HG02678 (cell line): Measurements from ENCODE around the gene PROKR2.

ENCODE experiments used
- ATAC-seq: cut with Tn5 transposase; IDR thresholded peaks from one replicate; pipeline ENCODE4 v1.9.1; 2021; ENCODE audit warnings: mild to moderate bottlenecking, moderate library complexity; ENCODE audit not compliant: unreplicated experiment

PROKR2 gene

DNA sequence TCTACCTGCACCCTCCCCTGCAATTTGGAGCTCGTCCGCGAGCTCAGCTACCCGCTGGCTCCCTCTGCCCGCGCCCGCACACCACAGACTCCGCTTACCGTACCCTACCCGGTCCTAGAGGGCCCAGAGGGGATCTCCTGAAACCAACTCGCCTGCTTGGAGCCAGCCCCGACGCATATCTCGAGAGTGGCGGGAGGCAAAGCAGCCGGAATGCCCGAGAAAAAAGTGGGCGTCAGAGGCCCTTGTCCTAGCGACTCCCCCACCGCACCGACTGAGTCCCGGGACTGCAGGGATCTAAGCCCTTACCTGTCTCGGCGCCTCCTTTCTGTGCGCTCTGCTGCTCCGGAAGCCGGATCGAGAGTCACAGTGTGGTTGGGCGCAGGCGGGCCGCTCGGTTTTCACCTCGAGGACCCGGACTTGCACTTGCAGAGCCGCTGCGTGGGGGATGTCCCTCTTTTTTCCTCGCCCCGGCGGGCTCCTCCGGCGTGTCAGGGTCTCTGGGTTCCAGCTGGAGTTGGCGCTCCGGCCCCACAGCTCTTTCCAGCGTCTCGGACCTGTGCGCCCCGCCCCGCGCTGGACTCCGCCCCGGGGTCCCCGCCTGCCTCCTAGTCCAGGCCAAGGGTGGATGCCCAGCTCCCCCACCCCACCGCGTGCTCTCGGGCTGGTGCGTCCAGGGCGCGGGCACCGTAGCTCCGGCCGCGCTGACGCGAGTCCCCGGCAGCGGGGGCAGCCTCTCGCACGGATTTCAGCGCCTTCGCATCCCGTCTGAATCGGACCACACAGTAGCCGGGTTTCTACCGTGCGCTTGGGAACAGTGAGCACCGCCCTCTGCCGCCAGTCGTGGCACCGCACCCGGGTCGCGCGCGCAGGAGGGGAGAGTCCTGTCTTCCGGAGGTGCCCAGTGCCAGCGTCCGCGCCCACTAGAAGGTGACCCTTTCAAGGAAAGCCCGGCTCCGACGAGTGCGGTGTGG is at the start of gene PROKR2:
PROKR2 (minus strand) TSS at position 767 of the 971 bp plus-strand sequence. CDS start 2,585 bp downstream, outside the sequence.
- no peak for ATAC-seq

DNA sequence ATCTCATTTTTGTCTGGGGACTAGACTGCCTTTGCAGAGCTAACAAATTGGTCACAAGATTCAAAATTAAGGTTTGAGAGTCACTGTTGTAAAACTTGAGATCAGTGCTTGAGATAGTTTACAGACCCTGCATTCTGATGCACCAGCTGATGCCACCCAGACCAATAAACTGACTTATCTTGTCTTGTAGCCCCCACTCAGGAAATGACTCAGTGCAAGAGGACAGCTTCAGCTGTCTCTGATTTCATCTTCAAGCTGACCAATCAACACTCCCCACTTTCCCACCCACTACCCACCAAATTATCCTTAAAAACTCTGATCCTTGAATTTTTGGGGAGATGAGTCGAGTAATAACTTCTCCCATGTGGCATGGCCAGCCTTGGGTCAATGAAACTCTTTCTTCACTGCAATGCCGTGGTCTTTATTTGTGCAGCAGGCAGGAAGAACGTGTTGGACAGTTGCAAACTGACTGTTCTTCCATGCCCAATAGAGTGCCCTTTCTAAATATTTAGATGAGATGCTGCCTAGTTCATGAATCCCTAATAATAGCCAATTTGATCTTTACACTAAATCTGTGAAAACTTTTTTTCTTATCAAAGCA is 48.3 kb upstream of the PROKR2 start:
- no peak for ATAC-seq

DNA sequence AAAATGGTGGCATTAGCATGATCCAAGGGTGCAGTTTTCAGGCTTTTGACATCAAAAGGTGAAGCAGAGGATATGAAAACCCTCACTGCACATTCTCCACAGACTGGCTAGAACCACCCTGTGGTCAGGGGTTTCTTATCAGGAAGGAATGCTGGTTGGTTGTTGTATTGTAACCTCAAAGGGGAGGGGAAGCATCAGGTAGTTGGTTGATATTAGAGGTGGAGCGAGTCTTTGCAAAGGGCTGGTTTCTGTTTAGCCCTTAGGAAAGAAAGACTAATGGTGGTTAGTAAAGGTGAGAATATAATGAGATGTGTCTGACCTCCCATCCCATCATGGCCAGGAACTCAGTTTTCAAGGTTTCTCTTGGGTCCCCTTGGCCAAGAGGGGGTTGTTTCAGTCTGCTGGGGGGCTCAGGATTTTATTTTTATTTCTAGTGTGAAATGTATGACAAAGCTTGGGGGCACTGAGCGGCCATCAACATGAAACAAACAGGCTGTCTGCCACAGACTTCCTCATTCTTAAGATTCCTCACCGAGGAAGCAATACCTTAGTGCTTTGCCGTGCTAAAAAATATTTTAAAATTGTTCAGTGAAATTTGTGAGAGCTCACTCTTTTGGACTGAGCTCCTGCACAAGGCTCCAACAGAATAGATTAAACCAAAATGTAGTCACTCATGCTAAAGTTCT is 47.5 kb upstream of the PROKR2 start:
- ATAC-seq = no peak

DNA sequence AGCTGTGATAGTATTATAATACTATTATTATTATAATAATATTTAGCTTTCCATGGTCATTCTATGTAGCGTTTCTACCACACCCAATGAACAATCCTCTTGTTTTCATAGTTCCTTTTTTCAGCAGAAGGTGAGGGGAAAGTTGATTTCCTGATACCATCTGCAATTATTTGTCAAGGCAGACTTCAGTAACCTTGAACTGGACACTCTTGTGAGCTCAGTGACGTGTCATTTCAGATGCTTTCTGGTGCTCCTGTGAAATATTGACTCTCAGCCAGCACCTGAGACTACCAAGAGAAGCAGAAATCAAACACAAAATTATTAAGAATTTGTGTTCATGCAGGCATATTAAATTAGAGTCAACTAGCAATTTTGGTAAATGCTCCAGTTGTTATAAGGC is 46.0 kb upstream of the PROKR2 start:
- no peak for ATAC-seq

DNA sequence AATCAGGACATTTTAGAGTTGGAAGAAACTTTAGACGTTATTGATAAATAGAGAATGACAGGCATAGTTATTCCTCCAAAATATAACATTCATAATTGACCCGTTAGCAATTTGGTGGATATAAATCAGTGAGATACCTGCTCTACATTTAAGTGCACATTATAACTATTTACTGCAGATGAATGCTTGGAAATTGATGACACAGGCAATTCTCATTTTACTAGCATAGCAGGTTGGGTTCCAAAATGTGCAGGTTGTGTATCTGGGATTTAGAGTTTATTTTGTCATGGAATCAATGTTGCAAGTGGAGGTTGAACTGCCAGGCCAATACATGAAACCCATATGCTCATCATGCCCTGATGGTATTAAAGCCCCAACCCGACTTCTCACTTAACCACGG is 44.4 kb upstream of the PROKR2 start:
- no peak for ATAC-seq

DNA sequence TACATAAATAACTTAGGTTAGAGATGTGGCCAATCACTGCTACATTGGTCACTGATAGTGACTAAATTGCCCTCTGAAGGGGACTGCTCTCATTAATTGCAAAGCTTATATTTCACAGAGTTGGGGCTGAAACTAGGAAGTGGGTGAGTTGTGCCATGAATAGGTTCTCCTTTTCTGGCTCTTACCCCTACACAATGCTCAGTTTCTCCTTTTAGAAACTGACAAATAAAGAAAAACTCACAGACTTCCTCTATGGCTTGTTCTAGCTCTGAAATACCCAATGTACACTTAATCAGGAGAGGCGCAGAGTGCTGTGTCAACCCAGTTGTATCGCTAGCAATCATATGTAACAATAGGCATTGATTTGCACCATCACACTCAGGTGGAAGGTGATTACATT is 41.2 kb upstream of the PROKR2 start:
- ATAC-seq = no peak

DNA sequence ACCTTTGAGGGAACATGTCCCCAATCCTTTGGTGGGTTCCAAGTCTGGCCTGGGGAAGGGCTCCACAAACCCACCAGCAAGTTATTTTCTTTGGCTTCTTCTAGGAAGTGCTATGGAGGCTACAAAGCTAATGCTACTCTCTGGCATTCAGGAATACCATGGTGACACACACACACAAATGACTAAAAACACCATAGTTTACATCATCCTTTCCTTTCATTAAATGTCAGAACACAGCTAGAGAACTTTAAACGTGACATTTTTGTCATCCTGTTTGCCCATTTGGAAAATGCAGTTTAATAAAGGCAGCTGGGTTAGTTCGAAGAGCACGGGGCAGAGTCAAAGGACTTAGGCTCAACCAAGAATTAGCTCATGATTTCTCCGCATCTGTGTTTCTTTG is 40.2 kb upstream of the PROKR2 start:
- no peak for ATAC-seq

DNA sequence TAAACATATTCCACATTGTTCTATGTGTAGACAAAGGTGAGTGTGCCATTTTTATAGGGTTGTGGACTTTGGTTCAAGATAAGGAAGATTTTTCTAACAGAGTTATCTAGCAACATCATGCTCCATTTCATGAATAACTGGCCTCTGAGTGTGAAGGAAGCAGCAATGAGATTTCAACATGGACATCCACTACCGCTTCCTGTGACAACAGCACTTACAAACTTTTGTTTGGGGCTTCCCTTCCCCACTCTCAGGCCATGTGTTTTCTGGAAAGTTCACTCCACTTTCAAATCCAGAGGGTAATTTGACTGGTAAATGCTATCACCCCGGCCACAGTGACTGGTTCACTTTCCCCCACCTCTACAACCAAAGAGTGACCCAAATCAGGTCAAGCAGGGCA is 38.1 kb upstream of the PROKR2 start:
- ATAC-seq = no peak

DNA sequence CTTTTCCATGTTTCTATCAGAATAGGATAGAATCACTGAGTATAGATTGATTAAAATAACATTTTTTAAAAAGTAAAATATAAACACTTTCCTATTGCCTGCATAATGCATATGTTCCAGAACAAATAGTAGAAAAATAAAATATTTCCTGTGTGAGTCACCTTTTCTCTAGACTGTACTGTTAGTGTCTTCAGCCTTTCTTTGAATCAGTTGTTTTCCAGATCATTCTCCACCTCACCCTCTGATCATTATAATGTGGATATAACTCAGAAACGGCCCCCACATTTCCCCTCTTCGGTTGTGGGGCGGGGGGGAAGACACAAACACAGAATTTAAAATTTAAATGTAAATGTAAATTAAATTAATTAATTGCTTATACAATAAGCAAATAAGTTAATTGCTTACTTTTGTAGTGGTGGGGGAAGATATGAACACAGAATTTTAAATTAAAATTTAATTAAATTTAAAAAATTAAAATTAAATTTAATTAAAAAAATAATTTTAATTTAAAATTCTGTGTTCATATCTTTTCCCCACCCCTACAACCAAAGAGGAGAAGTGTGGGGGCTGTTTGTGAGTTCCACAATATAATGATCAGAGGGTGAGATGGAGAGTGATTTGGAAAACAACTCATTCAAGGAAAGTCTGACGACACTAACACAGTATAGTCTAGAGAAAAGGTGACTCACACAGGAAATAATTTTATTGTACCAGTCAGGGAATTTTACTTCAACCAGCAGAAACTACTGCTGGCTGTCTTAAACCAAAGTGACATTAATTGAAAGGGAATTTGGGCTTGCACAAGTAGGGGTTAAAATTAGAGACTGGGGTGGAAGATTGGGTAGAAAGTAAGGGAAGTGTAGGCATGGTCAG is 37.1 kb upstream of the PROKR2 start:
- no peak for ATAC-seq

DNA sequence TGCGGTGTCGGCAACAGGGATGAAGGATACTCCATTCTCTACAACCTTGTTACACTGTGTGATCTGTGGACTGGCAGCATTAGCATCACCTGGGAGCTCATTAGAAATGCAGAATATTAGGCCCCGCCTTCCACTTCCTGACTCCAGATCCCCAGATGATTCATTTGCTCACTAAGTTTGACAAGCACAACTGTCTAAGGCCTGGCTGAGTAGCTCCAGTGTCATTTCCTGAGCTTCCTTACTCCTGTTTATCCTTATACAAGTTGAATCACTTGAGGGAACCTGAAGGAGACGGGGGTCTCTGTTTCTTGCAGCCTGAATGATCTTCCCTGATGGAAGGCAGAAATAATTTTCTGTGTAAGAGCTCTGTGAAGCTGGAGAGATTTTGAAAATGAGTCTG is 32.7 kb upstream of the PROKR2 start:
- no peak for ATAC-seq

DNA sequence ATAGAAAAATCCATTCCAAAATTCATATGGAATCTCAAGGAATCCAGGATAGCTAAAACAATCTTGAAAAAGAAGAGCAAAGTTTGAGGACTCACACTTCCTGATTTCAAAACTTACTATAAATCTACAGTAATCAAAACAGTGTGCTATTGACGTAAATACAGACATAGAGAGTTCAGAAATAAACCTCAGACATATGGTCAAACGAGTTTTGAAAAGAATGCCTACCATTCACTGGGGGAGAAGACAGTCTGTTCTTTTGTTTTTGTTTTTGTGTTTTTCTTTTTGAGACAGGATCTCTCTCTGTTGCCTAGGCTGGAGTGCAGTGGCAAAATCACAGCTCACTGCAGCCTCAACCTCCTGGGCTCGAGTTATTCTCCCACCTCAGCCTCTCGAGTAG is 25.3 kb upstream of the PROKR2 start:
- ATAC-seq = no peak

DNA sequence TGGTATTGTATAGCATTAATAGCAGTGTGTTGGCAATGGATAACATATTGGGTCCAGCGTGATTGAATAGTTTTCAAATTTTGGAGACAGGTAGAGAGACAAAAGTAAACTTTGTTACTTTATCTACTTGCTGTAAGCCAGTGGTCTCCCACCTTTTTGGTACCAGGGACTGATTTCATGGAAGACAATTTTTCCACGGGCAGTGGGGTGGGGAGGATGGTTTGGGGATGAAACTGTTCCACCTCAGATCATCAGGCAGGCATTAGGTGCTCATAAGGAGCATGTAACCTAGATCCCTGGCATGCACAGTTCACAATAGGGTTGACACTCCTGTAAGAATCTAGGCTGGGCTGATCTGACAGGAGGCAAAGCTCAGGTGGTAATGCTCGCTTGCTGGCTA is 14.6 kb upstream of the PROKR2 start:
- ATAC-seq = no peak

DNA sequence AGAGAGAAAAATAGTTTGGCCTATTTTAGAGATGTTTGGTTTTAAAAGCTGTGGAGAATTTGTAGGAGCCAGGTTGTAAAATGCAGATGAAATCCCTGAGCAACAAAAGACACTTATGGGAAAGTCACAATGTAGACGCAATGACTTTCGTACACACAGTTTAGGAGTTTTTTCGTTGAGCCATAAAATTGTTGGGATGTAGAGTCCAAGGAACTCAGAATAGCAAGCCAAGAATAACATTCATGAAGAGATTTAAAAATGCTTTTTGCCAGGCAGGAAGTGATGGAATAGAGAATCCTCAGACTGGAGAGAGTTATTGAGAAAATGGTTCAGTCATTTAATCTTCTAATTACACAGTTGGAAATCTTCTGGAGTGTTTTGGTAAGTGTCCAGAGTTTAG is 11.5 kb upstream of the PROKR2 start:
- no peak for ATAC-seq

DNA sequence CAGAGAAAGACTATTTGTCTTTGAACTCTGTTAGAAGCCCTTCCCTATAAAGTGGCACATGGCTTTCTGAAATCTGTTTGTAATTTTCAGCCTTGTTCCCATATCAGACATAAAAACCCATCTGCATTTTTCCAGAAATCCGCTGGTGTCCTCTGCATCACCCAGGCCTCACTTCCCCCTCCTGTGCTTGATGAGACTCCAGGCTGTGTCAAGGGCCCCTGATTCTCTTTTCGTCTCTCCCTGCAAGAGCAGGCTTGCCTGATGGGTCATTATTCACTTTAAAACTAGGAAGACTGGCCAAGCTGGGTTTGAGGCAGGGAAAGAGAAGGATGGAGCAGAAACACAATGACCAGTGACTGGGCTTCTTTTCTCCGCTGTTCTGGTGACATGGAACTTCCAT is 10.6 kb upstream of the PROKR2 start:
- ATAC-seq = no peak

DNA sequence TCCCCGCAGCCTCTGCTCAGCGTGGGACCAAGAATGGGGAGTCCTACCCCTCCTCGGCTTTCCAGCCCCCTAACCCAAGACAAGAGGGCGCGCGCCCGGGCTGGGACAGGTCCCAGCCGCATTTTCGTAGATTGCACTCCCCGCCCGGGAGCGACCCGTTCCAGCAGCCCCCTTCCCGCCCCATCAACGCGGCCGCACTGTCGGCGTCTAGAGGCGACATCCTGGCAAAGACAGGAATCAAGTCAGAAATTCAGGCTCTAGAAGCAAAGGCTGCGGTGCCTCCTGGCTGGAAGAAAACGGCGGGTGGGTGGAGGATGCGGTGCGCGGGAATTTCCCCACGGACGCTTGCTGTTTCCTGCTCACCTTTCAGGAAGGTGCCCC is 957 bp downstream of the PROKR2 start:
- no peak for ATAC-seq

DNA sequence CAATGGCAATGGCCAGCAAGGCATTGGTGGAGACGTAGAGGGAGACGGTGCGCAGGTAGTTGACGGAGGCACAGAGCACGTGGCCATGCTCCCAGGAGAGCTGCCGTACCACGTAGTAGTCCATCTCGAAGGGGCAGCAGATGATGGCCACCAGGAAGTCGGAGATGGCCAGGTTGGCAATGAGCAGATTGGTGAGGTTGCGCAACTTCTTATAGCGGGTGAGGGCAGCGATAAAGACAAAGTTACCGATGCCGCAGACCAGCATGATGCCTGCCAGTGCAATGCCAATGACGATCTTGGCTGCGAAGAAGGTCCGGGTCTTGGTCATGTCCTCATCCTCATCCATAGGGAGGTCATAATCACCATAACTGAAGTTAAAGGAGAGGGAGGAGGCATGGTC is 2.8 kb downstream of the PROKR2 start:
- no peak for ATAC-seq

DNA sequence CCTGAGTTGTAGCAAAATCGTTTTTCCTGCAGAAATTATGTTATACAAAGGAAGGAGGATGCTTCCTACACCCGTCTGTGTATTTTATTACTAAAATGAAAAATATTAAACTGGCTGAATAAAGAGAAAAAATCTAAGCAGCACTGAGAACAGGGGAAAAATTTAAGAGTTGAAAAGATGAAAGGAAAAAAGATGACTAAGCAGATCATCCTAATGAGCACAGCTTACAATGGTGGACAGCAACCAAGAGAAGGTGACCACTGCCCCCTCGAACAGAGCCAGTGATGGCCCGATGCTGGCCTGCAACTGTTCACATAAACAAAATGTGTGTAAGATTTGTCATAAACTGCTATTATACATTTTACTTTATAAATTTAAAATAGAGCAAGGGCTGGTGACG is 4.2 kb downstream of the PROKR2 start:
- ATAC-seq = no peak

DNA sequence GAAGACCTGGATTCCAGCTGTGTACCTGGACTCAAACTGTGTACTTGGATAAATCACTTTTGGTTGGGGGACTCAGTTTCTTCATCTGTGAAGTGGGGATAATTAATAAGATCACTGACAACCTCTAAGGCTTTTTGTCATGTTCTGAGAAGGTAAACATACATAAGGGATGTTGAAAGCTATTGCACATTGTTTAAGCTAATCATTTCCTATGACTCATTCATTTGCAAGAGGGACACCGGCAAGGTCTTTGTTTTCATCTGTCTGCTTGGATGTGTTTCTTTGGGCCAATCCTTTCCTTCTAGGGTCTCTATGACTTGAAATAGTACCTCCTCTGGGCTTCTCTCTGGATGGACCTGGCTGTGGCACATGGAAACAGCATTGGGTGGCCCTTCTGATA is 6.8 kb downstream of the PROKR2 start:
- ATAC-seq = no peak

DNA sequence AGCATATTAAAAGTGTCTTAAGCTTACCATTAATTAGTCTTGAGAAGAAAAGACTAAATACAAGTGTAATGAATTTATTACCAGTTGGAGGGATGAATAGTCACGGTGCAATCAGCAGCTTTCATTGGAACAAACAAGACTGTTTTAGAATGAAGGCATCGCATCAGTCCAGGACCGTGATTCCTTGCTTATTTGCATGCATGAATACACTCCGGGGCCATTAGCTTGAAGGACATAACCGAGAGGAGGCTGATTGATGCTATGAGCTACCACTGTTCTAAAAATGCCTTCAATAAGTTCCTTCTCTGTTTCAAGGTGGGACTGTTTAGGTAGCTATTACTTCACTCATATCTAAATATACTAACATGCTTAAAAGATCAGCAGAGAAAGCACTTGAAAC is 17.9 kb downstream of the PROKR2 start:
- no peak for ATAC-seq

DNA sequence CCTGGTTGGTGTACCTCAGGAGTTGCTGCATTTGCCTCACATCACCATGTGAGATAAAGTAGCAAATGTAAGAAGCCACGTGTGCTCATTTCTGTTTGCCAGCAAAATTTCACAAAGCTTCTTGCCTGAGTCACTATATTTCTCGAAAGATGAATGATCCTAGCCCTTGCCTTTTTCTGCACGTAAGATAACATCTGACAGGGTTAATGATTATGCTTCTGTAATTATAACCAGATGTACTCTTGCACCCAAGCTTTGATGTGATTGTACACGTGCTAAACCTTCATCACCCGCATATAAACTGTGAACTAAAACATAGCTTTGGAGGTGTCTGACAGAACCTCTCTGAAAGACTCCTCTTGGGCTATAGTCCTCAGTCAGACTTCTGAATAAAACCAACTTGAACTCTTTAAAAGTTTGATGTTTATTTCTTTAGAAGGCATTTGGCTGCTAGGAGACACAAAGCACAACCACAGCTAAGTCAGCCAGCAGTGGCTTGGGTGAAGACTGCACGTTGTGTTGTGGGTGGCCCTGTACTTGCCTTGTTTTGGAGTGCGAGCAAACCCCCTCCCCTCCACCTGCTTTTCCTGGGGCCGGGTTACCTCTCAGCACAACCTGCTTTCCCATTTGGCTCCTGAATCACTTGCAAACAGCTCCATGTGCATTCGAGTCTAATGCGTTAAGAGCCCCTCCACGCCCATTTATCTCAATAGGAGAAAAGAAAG is 19.3 kb downstream of the PROKR2 start:
- no peak for ATAC-seq
